Lung (tissue), 12 donors: ENCODE measurements around the gene PRDM16. TPM values are rescaled to one million over a fixed set of nuclear protein-coding genes. Genes with fewer than 3 reads are reported as not detected.

Experiments used
- ATAC-seq: fragments of 200-7000 bp; cut with Tn5 transposase; one replicate; pipeline ENCODE4 v1.9.1; 2020; ENCODE audit warnings: moderate number of reproducible peaks; ENCODE audit not compliant: insufficient read depth, low FRiP score
- DNase-seq, 3 donors: peaks; one replicate each; pipeline ENCODE4 v3.0.0-alpha.2; 2013 to 2017
- H3K27ac ChIP-seq, 2 donors: one replicate each; pipeline ENCODE4 v1.5.1; 2013; ENCODE audit warnings: mild to moderate bottlenecking in 2 of 2, moderate library complexity in 2 of 2, control low read depth in 1 of 2, inconsistent platforms in 1 of 2, low read depth in 1 of 2, low read length in 1 of 2
- H3K27me3 ChIP-seq, 3 donors: one replicate each; pipeline ENCODE4 v1.5.1; 2013; ENCODE audit warnings: low read length in 2 of 3; ENCODE audit not compliant: control insufficient read depth in 3 of 3, insufficient read depth in 3 of 3
- H3K36me3 ChIP-seq, 4 donors: one replicate each; pipeline ENCODE4 v1.5.1; 2013; ENCODE audit warnings: low read length in 4 of 4, mild to moderate bottlenecking in 1 of 4, moderate library complexity in 1 of 4; ENCODE audit not compliant: control insufficient read depth in 4 of 4, insufficient read depth in 4 of 4
- H3K4me1 ChIP-seq, 5 donors: one replicate each; pipeline ENCODE4 v1.5.1; 2013; ENCODE audit warnings: low read length in 5 of 5, mild to moderate bottlenecking in 2 of 5, moderate library complexity in 1 of 5; ENCODE audit not compliant: control insufficient read depth in 5 of 5, insufficient read depth in 5 of 5
- H3K4me3 ChIP-seq: one replicate; pipeline ENCODE4 v1.5.1; 2013; ENCODE audit warnings: mild to moderate bottlenecking, control low read depth, moderate library complexity
- H3K9ac ChIP-seq, 2 donors: one replicate each; pipeline ENCODE4 v1.5.1; 2013; ENCODE audit warnings: low read length in 2 of 2, control low read depth in 1 of 2; ENCODE audit not compliant: insufficient read depth in 1 of 2
- H3K9me3 ChIP-seq, 4 donors: one replicate each; pipeline ENCODE4 v1.5.1; 2013; ENCODE audit warnings: low read length in 3 of 4, mild to moderate bottlenecking in 1 of 4, moderate library complexity in 1 of 4; ENCODE audit not compliant: control insufficient read depth in 4 of 4, insufficient read depth in 3 of 4
- CTCF ChIP-seq: IDR thresholded peaks from 2 replicates; pipeline ENCODE4 v1.5.1; 2012; ENCODE audit warnings: mild to moderate bottlenecking; ENCODE audit errors: control extremely low read depth, extremely low read depth
- WGBS, 2 donors: extraction: QIAGEN DNeasy Blood & Tissue Kit; methylation state at CpG; one replicate each; pipeline ENCODE4 v1.1.7; 2013; 5-methylcytosine and 5-hydroxymethylcytosine counted together
- polyA plus RNA-seq, 2 donors: library from polyadenylated mRNA; stranded (reverse); fragments of 200-250 nt; gene quantifications; one replicate each; pipeline ENCODE4 v1.2.1, GENCODE V29; 2013
- total RNA-seq, 2 donors: library from RNA; depleted of rRNA in 1 of 2; stranded (reverse); fragments of >200 nt in 1 of 2; gene quantifications; one replicate each; pipeline ENCODE4 v1.2.1, GENCODE V29; 2014 to 2021
- donor health status: control.
- donor health status: control.
- donor health status: Bipolar disorder and iron deficiency.
- donor health status: healthy.
- donor health status: DM: yes; HTN: yes; CAD: no.

PRDM16 gene
- total and polyA plus RNA-seq, 4 donors = 2.4 to 36.5 (median 13.1) TPM

- Histone ChIP-seq H3K9ac (no peak overlapping the region), H3K9me3 (no peaks in the 10 kb centered on the region), H3K36me3 (no peaks in the 10 kb centered on the region), H3K27me3 (peaks cover 3 to 7% (median 7%) of the 10 kb centered on the region in 3 donors), H3K27ac (no peak overlapping the region), H3K4me1 (peaks cover 0 to 13% (median 0%) of the 10 kb centered on the region in 5 donors), H3K4me3 (no peak overlapping the region)
- ATAC-seq (no peak), DNase-seq (no peak)
- TF ChIP-seq CTCF = no peak
- 58 to 72% methylated on average over 8 of the region's 8 CpGs for WGBS, 2 donors
Observed at GRCh38 chr1:3441410-3441847, 372.4 kb downstream of the PRDM16 start.

- 83 to 88% methylated on average over 8 of the region's 8 CpGs for WGBS, 2 donors
- Histone ChIP-seq H3K4me3 (no peak overlapping the region), H3K9ac (no peak overlapping the region), H3K27me3 (peaks cover 3 to 7% (median 7%) of the 10 kb centered on the region in 3 donors), H3K4me1 (peaks cover 0 to 13% (median 0%) of the 10 kb centered on the region in 5 donors), H3K27ac (no peak overlapping the region), H3K36me3 (no peaks in the 10 kb centered on the region), H3K9me3 (no peaks in the 10 kb centered on the region)
- no peak for DNase-seq
- no peak for ATAC-seq
- no peak for TF ChIP-seq CTCF
Observed at GRCh38 chr1:3441880-3442279, 372.9 kb downstream of the PRDM16 start.

GRCh38 chr1:3442331-3442730, 373.3 kb downstream of the PRDM16 start:
- Histone ChIP-seq H3K4me3 (no peak overlapping the region), H3K36me3 (no peaks in the 10 kb centered on the region), H3K4me1 (peaks cover 0 to 13% (median 0%) of the 10 kb centered on the region in 5 donors), H3K27me3 (peaks cover 3 to 7% (median 7%) of the 10 kb centered on the region in 3 donors), H3K9me3 (no peaks in the 10 kb centered on the region), H3K27ac (no peak overlapping the region), H3K9ac (no peak overlapping the region)
- 80 to 81% methylated on average over 13 of the region's 13 CpGs for WGBS, 2 donors
- no peak for ATAC-seq
- TF ChIP-seq CTCF = no peak
- no peak for DNase-seq

GRCh38 chr1:3442901-3443300, 373.9 kb downstream of the PRDM16 start:
- H3K9ac ChIP-seq = no peak overlapping the region
- no peak overlapping the region for H3K4me3 ChIP-seq
- H3K9me3 ChIP-seq = peaks cover 0 to 3% (median 0%) of the 10 kb centered on the region in 4 donors
- no peaks in the 10 kb centered on the region for H3K36me3 ChIP-seq
- WGBS, 2 donors = 82 to 94% methylated on average over 12 of the region's 12 CpGs
- H3K27me3 ChIP-seq = peaks cover 3 to 7% (median 7%) of the 10 kb centered on the region in 3 donors
- TF ChIP-seq CTCF = no peak
- H3K27ac ChIP-seq = no peak overlapping the region
- DNase-seq (no peak), ATAC-seq (no peak)
- H3K4me1 ChIP-seq = peaks cover 0 to 13% (median 0%) of the 10 kb centered on the region in 5 donors
